GM12892 (cell line): Measurements from ENCODE around the gene POSTN.

Experiments
- POLR2A ChIP-seq: IDR thresholded peaks from 2 replicates; pipeline ENCODE4 v1.6.1; 2011; ENCODE audit warnings: low read depth, low read length, control low read depth
- POLR2AphosphoS5 ChIP-seq: IDR thresholded peaks from 2 replicates; pipeline ENCODE4 v1.6.1; 2011; ENCODE audit warnings: low read depth, low read length, control low read depth

GRCh38 chr13:37608750-37609339 is 10.3 kb upstream of the POSTN start:
- TF ChIP-seq POLR2A (no peak), POLR2AphosphoS5 (no peak)
